HepG2 (cell line): ENCODE data around the gene ABHD12. TPM values are rescaled to one million over a fixed set of nuclear protein-coding genes. Genes with fewer than 3 reads are reported as not detected.

Experiments used
- AGO2 ChIP-seq: fragments of 200-400 bp; formaldehyde crosslinking; optimal IDR thresholded peaks from 2 replicates; pipeline ENCODE3; 2017; ENCODE audit warnings: mild to moderate bottlenecking, low read depth, low read length, moderate library complexity
- CHD2 ChIP-seq: IDR thresholded peaks from 2 replicates; pipeline ENCODE4 v1.6.1; 2011; ENCODE audit warnings: low read depth, low read length, improper control_type of control experiment
- DMAP1 ChIP-seq: IDR thresholded peaks from 2 replicates; pipeline ENCODE4 v1.6.1; 2016
- ELF3 ChIP-seq: IDR thresholded peaks from 2 replicates; pipeline ENCODE4 v1.6.1; 2016; ENCODE audit warnings: missing genetic modification reagents, missing compliant biosample characterization
- HMG20A ChIP-seq: IDR thresholded peaks from 2 replicates; pipeline ENCODE4 v1.6.1; 2016; ENCODE audit warnings: borderline replicate concordance
- HNF4A ChIP-seq: sonication (generic); formaldehyde crosslinking; IDR thresholded peaks from 2 replicates; pipeline ENCODE4 v1.4.0; 2020; ENCODE audit warnings: missing genetic modification reagents
- HNRNPK ChIP-seq: fragments of 200-400 bp; formaldehyde crosslinking; IDR thresholded peaks from 2 replicates; pipeline ENCODE4 v1.6.1; 2018; ENCODE audit warnings: low read length, low read depth, moderate library complexity, mild to moderate bottlenecking; ENCODE audit not compliant: poor library complexity, severe bottlenecking
- KAT2B ChIP-seq: fragments of 150-350 bp; IDR thresholded peaks from 2 replicates; pipeline ENCODE4 v1.6.1; 2014; ENCODE audit warnings: low read depth, low read length, borderline replicate concordance
- KDM1A ChIP-seq: IDR thresholded peaks from 2 replicates; pipeline ENCODE4 v1.6.1; 2016; ENCODE audit warnings: missing compliant biosample characterization
- MXD4 ChIP-seq: IDR thresholded peaks from 2 replicates; pipeline ENCODE4 v1.6.1; 2016; ENCODE audit warnings: mild to moderate bottlenecking, missing biosample characterization, missing genetic modification reagents
- NFE2L1 ChIP-seq: sonication (generic); formaldehyde crosslinking; IDR thresholded peaks from 2 replicates; pipeline ENCODE4 v1.4.0; 2020; ENCODE audit warnings: missing genetic modification reagents, mild to moderate bottlenecking, borderline replicate concordance
- POGZ ChIP-seq: sonication (generic); formaldehyde crosslinking; IDR thresholded peaks from 2 replicates; pipeline ENCODE4 v1.4.0; 2020; ENCODE audit warnings: mild to moderate bottlenecking, missing genetic modification reagents
- RBAK ChIP-seq: sonication (generic); formaldehyde crosslinking; IDR thresholded peaks from 2 replicates; pipeline ENCODE4 v1.5.1; 2020; ENCODE audit warnings: mild to moderate bottlenecking, missing genetic modification reagents
- REPIN1 ChIP-seq: sonication (generic); formaldehyde crosslinking; IDR thresholded peaks from 2 replicates; pipeline ENCODE4 v1.8.0; 2022; ENCODE audit warnings: missing genetic modification reagents, low read depth, mild to moderate bottlenecking, borderline replicate concordance
- RFX1 ChIP-seq: fragments of 450-650 bp; IDR thresholded peaks from 2 replicates; pipeline ENCODE4 v1.6.1; 2017
- ZFP37 ChIP-seq: sonication (generic); formaldehyde crosslinking; IDR thresholded peaks from 2 replicates; pipeline ENCODE4 v1.4.0; 2020; ENCODE audit warnings: missing genetic modification reagents, borderline replicate concordance
- ZIK1 ChIP-seq: sonication (generic); formaldehyde crosslinking; IDR thresholded peaks from 2 replicates; pipeline ENCODE4 v1.5.0; 2020; ENCODE audit warnings: mild to moderate bottlenecking, low read depth, missing genetic modification reagents, borderline replicate concordance
- ZNF317 ChIP-seq: sonication (generic); formaldehyde crosslinking; IDR thresholded peaks from 2 replicates; pipeline ENCODE4 v1.5.0; 2020; ENCODE audit warnings: mild to moderate bottlenecking, missing genetic modification reagents
- ZNF547 ChIP-seq: sonication (generic); formaldehyde crosslinking; IDR thresholded peaks from 2 replicates; pipeline ENCODE4 v1.5.1; 2020; ENCODE audit warnings: mild to moderate bottlenecking, missing genetic modification reagents
- ZNF549 ChIP-seq: sonication (generic); formaldehyde crosslinking; IDR thresholded peaks from 2 replicates; pipeline ENCODE4 v1.5.0; 2020; ENCODE audit warnings: missing genetic modification reagents
- ZNF556 ChIP-seq: sonication (generic); formaldehyde crosslinking; IDR thresholded peaks from 2 replicates; pipeline ENCODE4 v1.4.0; 2020; ENCODE audit warnings: mild to moderate bottlenecking, missing genetic modification reagents, borderline replicate concordance
- ZNF563 ChIP-seq: sonication (generic); formaldehyde crosslinking; IDR thresholded peaks from 2 replicates; pipeline ENCODE4 v1.8.0; 2022; ENCODE audit warnings: mild to moderate bottlenecking, moderate library complexity, missing genetic modification reagents
- ZNF710 ChIP-seq: sonication (generic); formaldehyde crosslinking; IDR thresholded peaks from 2 replicates; pipeline ENCODE4 v1.5.0; 2020; ENCODE audit warnings: mild to moderate bottlenecking, missing genetic modification reagents, borderline replicate concordance
- ZNF83 ChIP-seq: sonication (generic); formaldehyde crosslinking; IDR thresholded peaks from 2 replicates; pipeline ENCODE4 v1.4.0; 2020; ENCODE audit warnings: missing genetic modification reagents, mild to moderate bottlenecking, borderline replicate concordance
- ZNF879 ChIP-seq: sonication (generic); formaldehyde crosslinking; IDR thresholded peaks from 2 replicates; pipeline ENCODE4 v1.8.1; 2023; ENCODE audit warnings: missing genetic modification reagents
- ZNF883 ChIP-seq: sonication (generic); formaldehyde crosslinking; IDR thresholded peaks from 2 replicates; pipeline ENCODE4 v1.5.1; 2020; ENCODE audit warnings: mild to moderate bottlenecking, missing genetic modification reagents; ENCODE audit errors: not compliant biosample characterization
- polyA plus RNA-seq, 8 experiments: library from polyadenylated mRNA; depleted of rRNA in 3 of 8; stranded (reverse) in 7 of 8; unstranded in 1 of 8; fragments of >200 nt; fragmentation: Illumina TruSeq in 4 of 8; extraction: Trizol in 4 of 8; gene quantifications; 2 replicates each; pipeline versions ENCODE4 v1.2.1 to v1.2.3, GENCODE V29; 2011 to 2016; ENCODE audit warnings: low read depth in 4 of 8, missing spikeins in 1 of 8, mixed read lengths in 1 of 8; ENCODE audit not compliant: insufficient read depth in 1 of 8
- total RNA-seq, 5 experiments: library from RNA; depleted of rRNA; stranded (reverse); fragments of >200 nt; fragmentation: Illumina TruSeq; extraction: Trizol; gene quantifications; 2 replicates each; pipeline ENCODE4 v1.2.3, GENCODE V29; 2016; ENCODE audit warnings: low read depth in 1 of 5
- TF ChIP-seq, protein P1 (sequence below): IDR thresholded peaks from 2 replicates; pipeline ENCODE4 v1.6.1; 2012; ENCODE audit warnings: low read depth, low read length, improper control_type of control experiment
- TF ChIP-seq, protein P2 (sequence below): IDR thresholded peaks from 2 replicates; pipeline ENCODE4 v1.6.1; 2016; ENCODE audit warnings: low read depth, borderline replicate concordance

Gene ABHD12
- total and polyA plus RNA-seq, 2 of the 13 experiments (the other 11 are each of a cell fraction or from before 2014, with no cell fraction given) = 23.5 to 72.1 TPM

GRCh38 chr20:25407311-25408169, 16.9 kb upstream of the ABHD12 start, which contains the start of gene GINS1 (continued):
- TF ChIP-seq ZNF710 (CRISPR knock-in tag) (peak; percentile 97), RBAK (CRISPR knock-in tag) (no peak; the same call in 1 of the 2 replicates), ZFP37 (CRISPR knock-in tag) (peak; percentile 95), ZIK1 (CRISPR knock-in tag) (peak; percentile 97), ZNF556 (CRISPR knock-in tag) (peak; percentile 99), AGO2 (no peak), ZNF549 (CRISPR knock-in tag) (peak; percentile 93), REPIN1 (CRISPR knock-in tag) (peak; percentile 99), ZNF563 (peak; percentile 99), KAT2B (no peak), ZNF83 (CRISPR knock-in tag) (peak; percentile 93; the same call in 1 of the 2 replicates), KDM1A (CRISPR knock-in tag) (no peak), ELF3 (peak; percentile 91), POGZ (CRISPR knock-in tag) (peak; percentile 99), ZNF317 (peak; percentile 93), CHD2 (no peak), HNRNPK (no peak), ZNF883 (CRISPR knock-in tag) (peak; percentile 99), HNF4A (CRISPR knock-in tag) (peak; percentile 68), ZNF879 (CRISPR knock-in tag) (peak; percentile 96), RFX1 (no peak), DMAP1 (CRISPR knock-in tag) (peak; percentile 97; the same call in 1 of the 2 replicates), HMG20A (CRISPR knock-in tag) (0 out of 2 replicates have a peak, but pooled peaks have one; percentile 15), ZNF547 (CRISPR knock-in tag) (peak; percentile 99), MXD4 (CRISPR knock-in tag) (peak; percentile 97), NFE2L1 (CRISPR knock-in tag) (peak; percentile 97; the same call in 1 of the 2 replicates)
- TF ChIP-seq, protein P1, sequence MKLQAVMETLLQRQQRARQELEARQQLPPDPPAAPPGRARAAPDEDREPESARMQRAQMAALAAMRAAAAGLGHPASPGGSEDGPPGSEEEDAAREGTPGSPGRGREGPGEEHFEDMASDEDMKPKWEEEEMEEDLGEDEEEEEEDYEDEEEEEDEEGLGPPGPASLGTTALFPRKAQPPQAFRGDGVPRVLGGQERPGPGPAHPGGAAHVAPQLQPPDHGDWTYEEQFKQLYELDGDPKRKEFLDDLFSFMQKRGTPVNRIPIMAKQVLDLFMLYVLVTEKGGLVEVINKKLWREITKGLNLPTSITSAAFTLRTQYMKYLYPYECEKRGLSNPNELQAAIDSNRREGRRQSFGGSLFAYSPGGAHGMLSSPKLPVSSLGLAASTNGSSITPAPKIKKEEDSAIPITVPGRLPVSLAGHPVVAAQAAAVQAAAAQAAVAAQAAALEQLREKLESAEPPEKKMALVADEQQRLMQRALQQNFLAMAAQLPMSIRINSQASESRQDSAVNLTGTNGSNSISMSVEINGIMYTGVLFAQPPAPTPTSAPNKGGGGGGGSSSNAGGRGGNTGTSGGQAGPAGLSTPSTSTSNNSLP = no peak
- TF ChIP-seq, protein P2, sequence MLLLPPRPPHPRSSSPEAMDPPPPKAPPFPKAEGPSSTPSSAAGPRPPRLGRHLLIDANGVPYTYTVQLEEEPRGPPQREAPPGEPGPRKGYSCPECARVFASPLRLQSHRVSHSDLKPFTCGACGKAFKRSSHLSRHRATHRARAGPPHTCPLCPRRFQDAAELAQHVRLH (CRISPR knock-in tag) = peak; percentile 98; the same call in 1 of the 2 replicates
